ENCODE results near the gene CAV2. TPM values are rescaled to one million over a fixed set of nuclear protein-coding genes. Genes with fewer than 3 reads are reported as not detected.

Gene CAV2
- total RNA-seq, 6 donors from 2014 or later: 56.6 to 385 (median 183) TPM

GRCh38 chr7:116541951-116542350 lies 42.4 kb downstream of the CAV2 start:
- TF ChIP-seq POLR2A (IDR thresholded peaks at IDR 0.05): no peak
- TF ChIP-seq, protein P1, sequence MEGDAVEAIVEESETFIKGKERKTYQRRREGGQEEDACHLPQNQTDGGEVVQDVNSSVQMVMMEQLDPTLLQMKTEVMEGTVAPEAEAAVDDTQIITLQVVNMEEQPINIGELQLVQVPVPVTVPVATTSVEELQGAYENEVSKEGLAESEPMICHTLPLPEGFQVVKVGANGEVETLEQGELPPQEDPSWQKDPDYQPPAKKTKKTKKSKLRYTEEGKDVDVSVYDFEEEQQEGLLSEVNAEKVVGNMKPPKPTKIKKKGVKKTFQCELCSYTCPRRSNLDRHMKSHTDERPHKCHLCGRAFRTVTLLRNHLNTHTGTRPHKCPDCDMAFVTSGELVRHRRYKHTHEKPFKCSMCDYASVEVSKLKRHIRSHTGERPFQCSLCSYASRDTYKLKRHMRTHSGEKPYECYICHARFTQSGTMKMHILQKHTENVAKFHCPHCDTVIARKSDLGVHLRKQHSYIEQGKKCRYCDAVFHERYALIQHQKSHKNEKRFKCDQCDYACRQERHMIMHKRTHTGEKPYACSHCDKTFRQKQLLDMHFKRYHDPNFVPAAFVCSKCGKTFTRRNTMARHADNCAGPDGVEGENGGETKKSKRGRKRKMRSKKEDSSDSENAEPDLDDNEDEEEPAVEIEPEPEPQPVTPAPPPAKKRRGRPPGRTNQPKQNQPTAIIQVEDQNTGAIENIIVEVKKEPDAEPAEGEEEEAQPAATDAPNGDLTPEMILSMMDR (IDR thresholded peaks at IDR 0.05): no peak
- TF ChIP-seq POLR2AphosphoS5 (IDR thresholded peaks at IDR 0.05): no peak
- TF ChIP-seq EP300 (IDR thresholded peaks at IDR 0.05): no peak
- 52 to 71% methylated on average over 3 of the region's 3 CpGs for WGBS, 2 donors
- H3K4me1 ChIP-seq: peaks cover 16 to 50% (median 30%) of the 10 kb centered on the region in 4 donors
- peak overlapping the region in 3 of 4 donors; percentile 26 to 69 (median 32) for H3K27ac ChIP-seq
- ATAC-seq (ENCODE audit: low FRiP score in 2 of 2) (no peak), DNase-seq (no peak)
- H3K27me3 ChIP-seq: no peaks in the 10 kb centered on the region
- no peak overlapping the region for H3K4me3 ChIP-seq
- no peaks in the 10 kb centered on the region for H3K9me3 ChIP-seq
- H3K36me3 ChIP-seq: peaks cover 0 to 19% (median 0%) of the 10 kb centered on the region in 4 donors

- H3K27ac ChIP-seq: peak overlapping the region in 2 of 4 donors; percentile 3 to 69
- ATAC-seq (ENCODE audit: low FRiP score in 2 of 2): no peak
- no peaks in the 10 kb centered on the region for H3K27me3 ChIP-seq
- H3K9me3 ChIP-seq: no peaks in the 10 kb centered on the region
- no peak for DNase-seq
- H3K36me3 ChIP-seq: peaks cover 0 to 18% (median 0%) of the 10 kb centered on the region in 4 donors
- no peak overlapping the region for H3K4me3 ChIP-seq
- TF ChIP-seq EP300 (IDR thresholded peaks at IDR 0.05) (no peak), POLR2AphosphoS5 (IDR thresholded peaks at IDR 0.05) (no peak), POLR2A (IDR thresholded peaks at IDR 0.05) (no peak)
- TF ChIP-seq, protein P1 (IDR thresholded peaks at IDR 0.05): no peak
- H3K4me1 ChIP-seq: peaks cover 16 to 47% (median 30%) of the 10 kb centered on the region in 4 donors
- WGBS, 2 donors: 54 to 59% methylated on average over 2 of the region's 2 CpGs
These were observed 43.1 kb downstream of the CAV2 start for GRCh38 chr7:116542618-116543017.

DNA sequence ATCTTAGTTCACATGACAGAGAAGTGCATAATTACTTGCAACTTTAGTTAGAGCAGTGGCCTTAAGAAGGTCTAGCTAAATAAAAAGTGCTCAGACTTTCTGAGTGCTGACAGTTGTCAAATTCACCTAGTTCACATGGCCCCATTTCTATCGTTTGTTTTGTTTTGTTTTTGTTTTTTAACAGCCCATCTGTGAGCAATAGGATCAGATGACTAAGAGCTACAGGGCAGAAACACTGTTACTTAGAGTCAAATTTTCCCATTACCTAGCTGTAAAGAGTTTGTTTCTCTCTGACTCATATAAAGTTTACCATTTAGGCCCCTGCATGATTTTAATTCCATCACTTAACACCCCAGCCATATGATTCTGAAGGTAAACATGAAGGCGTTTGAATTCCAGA lies 44.1 kb downstream of the CAV2 start:
- 57 to 61% methylated on average over 2 of the region's 2 CpGs for WGBS, 2 donors
- no peak for TF ChIP-seq POLR2AphosphoS5 (IDR thresholded peaks at IDR 0.05)
- no peak for TF ChIP-seq POLR2A (IDR thresholded peaks at IDR 0.05)
- no peak for TF ChIP-seq EP300 (IDR thresholded peaks at IDR 0.05)
- TF ChIP-seq, protein P1 (IDR thresholded peaks at IDR 0.05): no peak
- DNase-seq (no peak), ATAC-seq (ENCODE audit: low FRiP score in 2 of 2) (no peak)
- Histone ChIP-seq H3K27ac (peak overlapping the region in 2 of 4 donors; percentile 3 to 69), H3K4me1 (peaks cover 16 to 47% (median 29%) of the 10 kb centered on the region in 4 donors), H3K4me3 (no peak overlapping the region), H3K27me3 (no peaks in the 10 kb centered on the region), H3K36me3 (peaks cover 0 to 21% (median 0%) of the 10 kb centered on the region in 4 donors), H3K9me3 (no peaks in the 10 kb centered on the region)

DNA sequence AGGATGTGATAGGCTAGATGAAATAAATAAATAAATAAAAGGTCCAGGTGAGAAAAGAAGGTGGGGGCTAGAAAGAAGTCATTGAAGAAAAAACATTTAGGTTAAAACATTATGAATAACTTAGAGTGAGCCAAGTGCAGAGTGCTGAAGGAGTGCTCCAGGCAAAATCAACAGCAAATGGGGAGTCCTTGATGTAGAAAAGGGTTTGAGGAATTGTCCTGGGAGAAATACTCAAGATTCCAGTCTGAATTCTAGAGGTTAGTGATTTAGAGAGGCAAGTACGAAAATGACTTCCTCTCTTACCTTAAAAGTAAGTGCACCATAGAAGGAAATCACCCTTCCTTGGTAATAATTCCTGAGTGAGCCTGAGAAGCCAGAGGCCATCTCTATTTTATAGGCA lies 44.9 kb downstream of the CAV2 start:
- Histone ChIP-seq H3K4me1 (peaks cover 10 to 47% (median 25%) of the 10 kb centered on the region in 4 donors), H3K4me3 (no peak overlapping the region), H3K27ac (peak overlapping the region in 3 of 4 donors; percentile 15 to 69 (median 47)), H3K36me3 (peaks cover 0 to 24% (median 0%) of the 10 kb centered on the region in 4 donors), H3K9me3 (no peaks in the 10 kb centered on the region), H3K27me3 (no peaks in the 10 kb centered on the region)
- WGBS, 2 donors: 39 to 47% methylated on average over 1 of the region's 1 CpG
- no peak for ATAC-seq (ENCODE audit: low FRiP score in 2 of 2)
- no peak for DNase-seq
- no peak for TF ChIP-seq POLR2A (IDR thresholded peaks at IDR 0.05)
- no peak for TF ChIP-seq EP300 (IDR thresholded peaks at IDR 0.05)
- TF ChIP-seq, protein P1 (IDR thresholded peaks at IDR 0.05): no peak
- TF ChIP-seq POLR2AphosphoS5 (IDR thresholded peaks at IDR 0.05): no peak

- Histone ChIP-seq H3K36me3 (peaks cover 0 to 26% (median 0%) of the 10 kb centered on the region in 4 donors), H3K27me3 (no peaks in the 10 kb centered on the region), H3K27ac (peak overlapping the region in 3 of 4 donors; percentile 14 to 69 (median 59)), H3K9me3 (no peaks in the 10 kb centered on the region), H3K4me3 (no peak overlapping the region), H3K4me1 (peaks cover 10 to 38% (median 25%) of the 10 kb centered on the region in 4 donors)
- no peak for ATAC-seq (ENCODE audit: low FRiP score in 2 of 2)
- TF ChIP-seq POLR2A (IDR thresholded peaks at IDR 0.05) (no peak), EP300 (IDR thresholded peaks at IDR 0.05) (no peak), POLR2AphosphoS5 (IDR thresholded peaks at IDR 0.05) (no peak)
- TF ChIP-seq, protein P1 (IDR thresholded peaks at IDR 0.05): no peak
- 49 to 57% methylated on average over 6 of the region's 6 CpGs for WGBS, 2 donors
- DNase-seq: no peak
These were observed 46.0 kb downstream of the CAV2 start for GRCh38 chr7:116545411-116545993.

Measured in upper lobe of left lung (tissue), 6 donors.